IMR-90 (cell line): ENCODE results near the gene PRSS8. TPM values are rescaled to one million over a fixed set of nuclear protein-coding genes. Genes with fewer than 3 reads are reported as not detected.

Experiments
- ATAC-seq: fragments of 200-7000 bp; cut with Tn5 transposase; 2 replicates; pipeline ENCODE4 v1.9.1; 2020; ENCODE audit warnings: low read depth, mild to moderate bottlenecking, moderate library complexity
- BruUV-seq: library from RNA; stranded (reverse); fragments of 400-500 nt; replicated peaks from 2 replicates; lab custom pipeline; 2021; lab: Mats Ljungman, UMichigan
- CTCF ChIA-PET: fragments of 300-600 bp; formaldehyde crosslinking; extraction: SDS; loops from one replicate; lab custom pipeline; 2021; ENCODE audit warnings: antibody characterized with exemption; lab: Yijun Ruan, JAX
- POLR2A ChIA-PET: fragments of 300-600 bp; sonication (Branson Sonifier 250); formaldehyde crosslinking; loops from one replicate; lab custom pipeline; 2022; ENCODE audit warnings: antibody characterized with exemption; ENCODE audit not compliant: unreplicated experiment; lab: Charles Lee
- DNase-seq: peaks from one replicate; pipeline ENCODE4 v3.0.0; 2013
- H2AFZ ChIP-seq: replicated peaks from 2 replicates; pipeline ENCODE3; 2013; ENCODE audit warnings: low read length, mild to moderate bottlenecking; ENCODE audit not compliant: poor library complexity
- H2AK5ac ChIP-seq: 2 replicates; pipeline ENCODE4 v1.6.1; 2013; ENCODE audit warnings: low read depth, low read length, inconsistent platforms
- H2AK9ac ChIP-seq: replicated peaks from 2 replicates; pipeline ENCODE3; 2013; ENCODE audit warnings: mild to moderate bottlenecking, low read depth, low read length, moderate library complexity; ENCODE audit not compliant: poor library complexity
- H2BK120ac ChIP-seq: 2 replicates; pipeline ENCODE4 v1.6.1; 2013; ENCODE audit warnings: low read depth, low read length, inconsistent platforms
- H2BK15ac ChIP-seq: 3 replicates; pipeline ENCODE4 v1.6.1; 2013; ENCODE audit warnings: low read depth, low read length, inconsistent platforms
- H2BK20ac ChIP-seq: 2 replicates; pipeline ENCODE4 v1.6.1; 2013; ENCODE audit warnings: low read depth, mild to moderate bottlenecking, inconsistent platforms, low read length, moderate library complexity
- H2BK5ac ChIP-seq: 2 replicates; pipeline ENCODE4 v1.6.1; 2013; ENCODE audit warnings: mild to moderate bottlenecking, low read depth, low read length, inconsistent platforms; ENCODE audit not compliant: poor library complexity, severe bottlenecking
- H3K14ac ChIP-seq: replicated peaks from 2 replicates; pipeline ENCODE4 v1.6.1; 2013; ENCODE audit warnings: low read depth, low read length, inconsistent platforms
- H3K18ac ChIP-seq: 2 replicates; pipeline ENCODE4 v1.6.1; 2013; ENCODE audit warnings: low read depth, low read length, control low read depth
- H3K23ac ChIP-seq: 2 replicates; pipeline ENCODE4 v1.6.1; 2013; ENCODE audit warnings: low read depth, low read length, inconsistent platforms
- H3K27ac ChIP-seq: 2 replicates; pipeline ENCODE4 v1.5.1; 2013; ENCODE audit warnings: mild to moderate bottlenecking, control low read depth, low read length; ENCODE audit not compliant: insufficient read depth
- H3K27me3 ChIP-seq: 2 replicates; pipeline ENCODE4 v1.6.1; 2013; ENCODE audit warnings: low read length; ENCODE audit not compliant: control insufficient read depth, insufficient read depth
- H3K36me3 ChIP-seq: 2 replicates; pipeline ENCODE4 v1.6.1; 2013; ENCODE audit warnings: low read length, mixed read lengths; ENCODE audit not compliant: control insufficient read depth, insufficient read depth
- H3K4ac ChIP-seq: 2 replicates; pipeline ENCODE4 v1.6.1; 2013; ENCODE audit warnings: low read depth, low read length, inconsistent platforms
- H3K4me1 ChIP-seq: 2 replicates; pipeline ENCODE4 v1.6.1; 2013; ENCODE audit warnings: low read length, mixed read lengths; ENCODE audit not compliant: control insufficient read depth, insufficient read depth
- H3K4me2 ChIP-seq: 2 replicates; pipeline ENCODE4 v1.6.1; 2013; ENCODE audit warnings: low read depth, mild to moderate bottlenecking, control low read depth, low read length, moderate library complexity
- H3K4me3 ChIP-seq: 2 replicates; pipeline ENCODE4 v1.5.1; 2013; ENCODE audit warnings: low read depth, mild to moderate bottlenecking, control low read depth, low read length, moderate library complexity; ENCODE audit not compliant: insufficient read depth
- H3K56ac ChIP-seq: 2 replicates; pipeline ENCODE4 v1.6.1; 2013; ENCODE audit warnings: low read length, inconsistent platforms; ENCODE audit not compliant: insufficient read depth; ENCODE audit errors: extremely low read depth
- H3K79me1 ChIP-seq, 2 experiments: 2 replicates each; pipeline ENCODE4 v1.6.1; 2013; ENCODE audit warnings: low read length in 2 of 2, inconsistent platforms in 1 of 2, low read depth in 1 of 2
- H3K9ac ChIP-seq: 2 replicates; pipeline ENCODE4 v1.6.1; 2013; ENCODE audit warnings: low read depth, low read length, control low read depth
- H3K9me1 ChIP-seq: 2 replicates; pipeline ENCODE4 v1.6.1; 2013; ENCODE audit warnings: low read length, inconsistent platforms; ENCODE audit not compliant: insufficient read depth
- H3K9me3 ChIP-seq: 2 replicates; pipeline ENCODE4 v1.6.1; 2013; ENCODE audit warnings: low read length; ENCODE audit not compliant: control insufficient read depth, insufficient read depth
- H4K20me1 ChIP-seq: 2 replicates; pipeline ENCODE4 v1.6.1; 2013; ENCODE audit warnings: low read length, inconsistent platforms; ENCODE audit not compliant: insufficient read depth
- H4K5ac ChIP-seq: 2 replicates; pipeline ENCODE4 v1.6.1; 2013; ENCODE audit warnings: mild to moderate bottlenecking, low read depth, low read length, control low read depth
- H4K8ac ChIP-seq, 2 experiments: 2 replicates each; pipeline ENCODE4 v1.6.1; 2013; ENCODE audit warnings: low read depth in 2 of 2, low read length in 2 of 2, control low read depth in 1 of 2, inconsistent platforms in 1 of 2
- H4K91ac ChIP-seq: 2 replicates; pipeline ENCODE4 v1.6.1; 2013; ENCODE audit warnings: low read depth, low read length, inconsistent platforms; ENCODE audit not compliant: insufficient read depth
- CHD1 ChIP-seq: IDR thresholded peaks from 2 replicates; pipeline ENCODE4 v1.6.1; 2012; ENCODE audit warnings: low read depth, low read length, improper control_type of control experiment
- CTCF ChIP-seq: conservative IDR thresholded peaks from 2 replicates; pipeline ENCODE4 v1.5.1; 2012; ENCODE audit warnings: mild to moderate bottlenecking, low read depth, low read length, improper control_type of control experiment
- ELK1 ChIP-seq: fragments of 150-350 bp; IDR thresholded peaks from 2 replicates; pipeline ENCODE4 v1.6.1; 2016; ENCODE audit warnings: low read depth, mild to moderate bottlenecking, low read length, moderate library complexity, borderline replicate concordance
- RFX5 ChIP-seq: IDR thresholded peaks from 2 replicates; pipeline ENCODE4 v1.8.0; 2012; ENCODE audit warnings: low read depth, mild to moderate bottlenecking, low read length, moderate library complexity
- WGBS, 2 experiments: methylation state at CpG; one replicate each; pipeline versions ENCODE4 v1.1.5 to v1.1.7; 2013; ENCODE audit warnings: missing lambda C conversion rate in 2 of 2; ENCODE audit not compliant: insufficient read length in 1 of 2; ENCODE audit errors: extremely low coverage in 2 of 2; 5-methylcytosine and 5-hydroxymethylcytosine counted together
- dilution Hi-C: fragments of 300-500 bp; cut with HindIII; formaldehyde crosslinking; loops from one replicate; pipeline ENCODE4 v1.14.3; 2018; ENCODE audit warnings: low sequenced_read_pairs; ENCODE audit not compliant: unreplicated experiment
- in situ Hi-C: fragments of 300-500 bp; cut with MboI; formaldehyde crosslinking; loops from 3 replicates; pipeline ENCODE4 v1.14.3; 2019; ENCODE audit warnings: low sequenced_read_pairs, inconsistent platforms, mixed read lengths
- intact Hi-C: fragments of 100-400 bp; cut with micrococcal nuclease; formaldehyde crosslinking; loops from 2 replicates; pipeline ENCODE4 v1.10.0; 2022
- polyA plus RNA-seq, 3 experiments: library from polyadenylated mRNA; depleted of rRNA; stranded (reverse); fragments of >200 nt; gene quantifications; 2 replicates each; pipeline ENCODE4 v1.2.3, GENCODE V29; 2012; ENCODE audit warnings: low replicate concordance in 1 of 3
- total RNA-seq: library from RNA; depleted of rRNA; stranded (reverse); fragments of >200 nt; gene quantifications from 2 replicates; pipeline ENCODE4 v1.2.3, GENCODE V29; 2012

The PRSS8 gene
- total and polyA plus RNA-seq, 2 of the 4 experiments (the other 2 are of a cell fraction), result not detected

- Histone ChIP-seq H3K9me1 (peaks cover 9% of the 10 kb centered on the region), H2BK20ac (no peak overlapping the region), H3K4me1 (no peaks in the 10 kb centered on the region; the same call in 1 of the 2 replicates), H2BK120ac (no peak overlapping the region), H3K18ac (no peak overlapping the region), H2BK15ac (no peak overlapping the region), H3K56ac (no peak overlapping the region), H3K14ac (no peak overlapping the region), H3K9me3 (no peaks in the 10 kb centered on the region), H3K23ac (no peak overlapping the region), H3K27me3 (no peaks in the 10 kb centered on the region), H3K79me1 (peaks cover 23 to 59% of the 10 kb centered on the region in 2 experiments), H3K4me2 (no peak overlapping the region), H3K9ac (no peak overlapping the region), H4K5ac (no peak overlapping the region), H4K91ac (no peak overlapping the region), H4K8ac (no peak overlapping the region), H2BK5ac (no peak overlapping the region), H2AK9ac (no peak overlapping the region), H3K4ac (no peak overlapping the region), H2AFZ (no peak overlapping the region), H4K20me1 (peaks cover 10% of the 10 kb centered on the region), H3K36me3 (peaks cover 49% of the 10 kb centered on the region), H3K27ac (no peak overlapping the region), H2AK5ac (no peak overlapping the region), H3K4me3 (no peak overlapping the region)
- POLR2A ChIA-PET, result no interaction called here
- DNase-seq (no peak), ATAC-seq (no peak)
- dilution Hi-C loops, result no loop called here
- WGBS, 2 experiments, result no CpG with 5 or more reads among the region's 5 CpGs
- CTCF ChIA-PET, result interaction anchor here (0.5 kb wide), 1 partner anchor 379 kb away, joined by 4 read pairs; no protein-coding TSS in a partner anchor
- no peak for TF ChIP-seq CHD1
- TF ChIP-seq ELK1, result no peak
- TF ChIP-seq CTCF, result no peak
- TF ChIP-seq RFX5, result no peak
- BruUV-seq, result no TSS peak
- in situ Hi-C loops, result loop anchor here (10.0 kb wide), 1 partner anchor 103 kb away; the partner anchor contains the start of gene HSD3B7
- intact Hi-C loops, result no loop called here
These were observed 47.6 kb downstream of the PRSS8 start for GRCh38 chr16:31087971-31088370.
